Myometrial cell (primary cell): ENCODE measurements around the gene PIAS3. TPM values are rescaled to one million over a fixed set of nuclear protein-coding genes. Genes with fewer than 3 reads are reported as not detected.

Experiments
- total RNA-seq: library from RNA; depleted of rRNA; stranded (reverse); fragments of >200 nt; gene quantifications from 2 replicates; pipeline ENCODE4 v1.2.3, GENCODE V29; 2015

The PIAS3 gene
- total RNA-seq = 32.8 and 34.3 TPM in 2 replicates

DNA sequence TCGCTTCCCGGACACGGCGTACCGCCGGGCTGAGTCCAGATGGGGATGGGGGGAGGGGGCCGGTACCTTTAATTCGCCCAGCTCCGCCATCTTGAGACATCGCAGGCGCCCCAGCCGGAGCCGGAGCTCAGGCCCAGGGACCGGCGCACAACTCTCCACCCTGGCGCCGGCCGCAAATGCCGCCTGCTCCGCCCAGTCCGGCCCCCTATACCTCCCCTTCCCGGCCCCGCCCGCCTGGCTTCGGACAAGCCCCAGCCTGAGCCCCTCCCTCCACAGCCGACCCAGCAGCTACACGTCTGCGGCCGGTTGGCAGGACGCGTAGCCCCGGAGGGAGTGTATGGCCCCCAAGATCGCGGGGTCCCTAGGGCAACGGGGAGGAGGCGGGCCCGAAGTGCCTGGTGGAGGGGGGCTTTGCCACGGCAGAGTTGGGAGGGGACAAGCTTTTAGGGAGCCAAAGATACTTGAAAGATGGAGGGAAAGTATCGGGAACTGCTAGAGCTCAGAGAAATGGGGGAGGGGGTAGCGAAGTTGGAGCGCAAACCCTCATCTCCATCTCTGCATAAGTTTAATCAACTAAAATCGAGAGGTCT is at the start of gene PIAS3:
TSS of gene PIAS3 (minus strand) at position 181 of the 590 bp plus-strand sequence. CDS start at position 90, 91 bp downstream.

DNA sequence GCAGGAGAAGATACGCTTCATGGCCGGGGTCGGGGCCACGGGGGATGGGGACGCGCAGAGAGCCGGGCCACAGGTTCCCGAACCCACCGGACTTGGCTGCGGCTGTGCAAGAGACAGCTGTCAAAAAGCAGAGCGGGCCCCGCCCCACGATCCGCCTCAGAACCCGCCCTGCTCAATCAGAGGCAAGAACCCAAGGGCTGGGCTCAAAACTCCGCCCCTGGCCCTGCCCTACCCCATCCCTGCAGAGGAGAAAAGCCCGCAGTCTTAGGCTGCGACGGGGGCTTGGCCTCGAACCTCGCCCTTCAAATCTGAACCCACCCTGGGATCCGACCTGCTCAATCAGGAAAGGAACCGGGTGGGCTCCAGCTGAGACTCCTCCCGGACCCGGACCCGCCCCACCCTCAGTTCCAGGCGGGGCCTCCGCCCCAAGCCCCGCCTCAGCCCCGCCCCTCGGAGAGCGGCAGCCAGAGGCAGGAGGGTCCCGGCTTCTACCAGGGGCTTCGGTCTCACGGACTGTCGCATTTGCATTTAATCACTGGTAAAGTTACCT is 26.9 kb upstream of the PIAS3 start, which contains the start of gene ANKRD35:
TSS of gene ANKRD35 (minus strand) at position 129 of the 550 bp plus-strand sequence. CDS start at position 21, 108 bp downstream.

DNA sequence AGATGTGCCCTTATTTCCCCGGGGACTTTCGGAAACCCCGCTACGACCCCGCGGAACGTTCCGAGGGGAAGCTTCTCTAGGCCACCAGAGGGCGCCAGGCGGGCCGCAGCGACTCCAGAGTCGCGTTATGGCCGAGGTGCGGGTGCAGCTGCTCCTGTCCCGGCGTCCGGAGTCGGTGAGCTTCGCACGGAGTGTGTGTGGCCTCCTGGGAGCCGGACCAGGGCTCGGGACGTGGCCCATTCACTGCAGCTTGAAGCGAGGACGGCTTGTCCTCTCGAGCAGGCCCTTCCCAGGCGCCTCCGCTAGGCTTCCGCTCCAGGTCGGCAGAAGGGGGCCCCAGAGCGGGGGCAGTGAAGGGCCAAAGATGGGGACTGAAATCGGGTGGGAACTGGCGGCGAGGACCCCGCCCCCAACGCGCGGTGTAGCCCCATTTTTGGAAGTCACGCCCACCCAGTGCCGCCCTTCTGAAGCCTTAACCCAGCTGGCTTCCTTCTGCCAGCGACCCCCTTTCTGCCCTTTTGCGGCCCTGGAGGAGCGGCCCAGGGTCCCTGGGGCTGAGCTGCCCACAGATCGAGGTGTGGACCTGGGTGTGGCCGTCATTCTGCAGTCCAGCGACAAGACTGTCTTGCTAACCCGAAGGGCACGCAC is 13.2 kb downstream of the PIAS3 start, which contains the start of gene NUDT17:
TSS of gene NUDT17 (plus strand) at position 117 of the 648 bp plus-strand sequence. CDS start at position 128, 11 bp downstream.

DNA sequence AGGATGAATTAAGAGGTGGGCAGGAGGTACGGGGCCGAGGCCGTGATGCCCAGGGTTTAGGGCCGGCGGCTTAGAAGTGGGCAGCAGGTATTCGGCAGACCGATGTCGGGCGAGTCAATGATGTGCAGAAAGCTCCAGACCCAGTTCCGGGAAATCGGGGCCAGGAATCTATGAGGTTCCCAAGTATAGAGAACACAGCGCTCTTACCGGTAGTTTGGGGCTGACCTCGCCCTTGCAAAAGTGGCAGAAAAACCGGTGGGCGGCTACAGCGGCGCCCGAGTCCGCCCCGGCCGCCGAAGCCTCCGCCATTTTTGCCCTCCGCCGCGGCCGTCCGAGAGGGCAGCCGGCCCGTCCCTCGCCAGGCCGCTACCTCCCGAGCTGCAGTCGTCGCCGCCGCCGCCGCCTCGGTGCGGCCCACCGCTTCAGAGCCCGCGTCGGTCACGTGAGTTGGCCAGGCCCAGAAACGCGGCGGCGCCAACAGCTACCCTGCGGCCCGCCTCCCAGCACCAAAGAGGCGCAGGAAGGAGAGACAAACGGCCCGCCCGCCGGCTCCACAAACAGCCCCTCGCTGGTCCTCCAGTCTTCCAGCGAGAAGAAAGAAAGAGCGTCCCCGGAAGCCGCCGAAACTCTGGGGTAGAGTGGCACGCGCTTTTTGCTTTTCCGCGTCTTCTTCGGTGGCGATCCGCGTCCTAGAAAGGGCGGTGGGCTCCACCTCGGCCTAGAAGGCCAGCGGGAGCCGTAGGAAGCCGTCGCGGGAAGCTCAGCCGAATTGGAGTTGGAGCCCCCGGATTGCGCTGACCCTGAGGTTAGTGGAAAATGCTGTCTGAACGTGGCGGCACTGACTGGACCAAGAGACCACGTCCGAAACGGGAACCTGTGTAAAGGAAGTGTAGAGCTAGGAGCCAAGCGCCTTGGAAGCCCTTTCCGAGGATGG is 35.0 kb downstream of the PIAS3 start, which contains the start of the genes POLR3C and RNF115:
TSS of gene POLR3C (plus strand) at position 636 of the 934 bp plus-strand sequence. CDS start 1,577 bp downstream, outside the sequence.
TSS of gene RNF115 (minus strand) at position 531 of the 934 bp plus-strand sequence. CDS start at position 309, 222 bp downstream.

Other genes starting within 250 kb of the PIAS3 start
- 0.53 and 2.0 TPM in 2 replicates for gene PDZK1, start 151.7 kb downstream of the PIAS3 start, total RNA-seq
- gene CD160, start 139.6 kb downstream of the PIAS3 start, total RNA-seq = not detected in 2 replicates
- gene RNF115, start 35.0 kb downstream of the PIAS3 start, total RNA-seq = 9.5 and 9.7 TPM in 2 replicates
- gene POLR3C, start 34.9 kb downstream of the PIAS3 start, total RNA-seq = 42.5 and 47.0 TPM in 2 replicates
- gene NUDT17, start 13.5 kb downstream of the PIAS3 start, total RNA-seq = 7.3 and 10.1 TPM in 2 replicates
- gene ANKRD35, start 26.8 kb upstream of the PIAS3 start, total RNA-seq = 4.8 and 5.5 TPM in 2 replicates
- 3.5 and 6.3 TPM in 2 replicates for gene ITGA10, start 51.0 kb upstream of the PIAS3 start, total RNA-seq
- gene PEX11B, start 59.6 kb upstream of the PIAS3 start, total RNA-seq = 28.0 and 43.2 TPM in 2 replicates
- 131 and 151 TPM in 2 replicates for gene RBM8A, start 68.4 kb upstream of the PIAS3 start, total RNA-seq
- 25.9 and 34.0 TPM in 2 replicates for gene LIX1L, start 98.9 kb upstream of the PIAS3 start, total RNA-seq
- gene ANKRD34A, start 105.5 kb upstream of the PIAS3 start, total RNA-seq = 1.1 and 6.1 TPM in 2 replicates
- 25.9 and 33.2 TPM in 2 replicates for gene POLR3GL, start 105.6 kb upstream of the PIAS3 start, total RNA-seq
- gene TXNIP, start 137.5 kb upstream of the PIAS3 start, total RNA-seq = 197 and 207 TPM in 2 replicates
- gene HJV, start 162.7 kb upstream of the PIAS3 start, total RNA-seq = not detected in 2 replicates